IMR-90 (cell line): Measurements from ENCODE around the gene DNMT3A. TPM values are rescaled to one million over a fixed set of nuclear protein-coding genes. Genes with fewer than 3 reads are reported as not detected.

Experiments used
- ATAC-seq: fragments of 200-7000 bp; cut with Tn5 transposase; 2 replicates; pipeline ENCODE4 v1.9.1; 2020; ENCODE audit warnings: low read depth, mild to moderate bottlenecking, moderate library complexity
- BruUV-seq: library from RNA; stranded (reverse); fragments of 400-500 nt; replicated peaks from 2 replicates; lab custom pipeline; 2021; lab: Mats Ljungman, UMichigan
- CTCF ChIA-PET: fragments of 300-600 bp; formaldehyde crosslinking; extraction: SDS; loops from one replicate; lab custom pipeline; 2021; ENCODE audit warnings: antibody characterized with exemption; lab: Yijun Ruan, JAX
- POLR2A ChIA-PET: fragments of 300-600 bp; sonication (Branson Sonifier 250); formaldehyde crosslinking; loops from one replicate; lab custom pipeline; 2022; ENCODE audit warnings: antibody characterized with exemption; ENCODE audit not compliant: unreplicated experiment; lab: Charles Lee
- DNase-seq: peaks from one replicate; pipeline ENCODE4 v3.0.0; 2013
- H2AFZ ChIP-seq: replicated peaks from 2 replicates; pipeline ENCODE3; 2013; ENCODE audit warnings: low read length, mild to moderate bottlenecking; ENCODE audit not compliant: poor library complexity
- H2AK5ac ChIP-seq: 2 replicates; pipeline ENCODE4 v1.6.1; 2013; ENCODE audit warnings: low read depth, low read length, inconsistent platforms
- H2AK9ac ChIP-seq: replicated peaks from 2 replicates; pipeline ENCODE3; 2013; ENCODE audit warnings: mild to moderate bottlenecking, low read depth, low read length, moderate library complexity; ENCODE audit not compliant: poor library complexity
- H2BK120ac ChIP-seq: 2 replicates; pipeline ENCODE4 v1.6.1; 2013; ENCODE audit warnings: low read depth, low read length, inconsistent platforms
- H2BK15ac ChIP-seq: 3 replicates; pipeline ENCODE4 v1.6.1; 2013; ENCODE audit warnings: low read depth, low read length, inconsistent platforms
- H2BK20ac ChIP-seq: 2 replicates; pipeline ENCODE4 v1.6.1; 2013; ENCODE audit warnings: low read depth, mild to moderate bottlenecking, inconsistent platforms, low read length, moderate library complexity
- H2BK5ac ChIP-seq: 2 replicates; pipeline ENCODE4 v1.6.1; 2013; ENCODE audit warnings: mild to moderate bottlenecking, low read depth, low read length, inconsistent platforms; ENCODE audit not compliant: poor library complexity, severe bottlenecking
- H3K14ac ChIP-seq: replicated peaks from 2 replicates; pipeline ENCODE4 v1.6.1; 2013; ENCODE audit warnings: low read depth, low read length, inconsistent platforms
- H3K18ac ChIP-seq: 2 replicates; pipeline ENCODE4 v1.6.1; 2013; ENCODE audit warnings: low read depth, low read length, control low read depth
- H3K23ac ChIP-seq: 2 replicates; pipeline ENCODE4 v1.6.1; 2013; ENCODE audit warnings: low read depth, low read length, inconsistent platforms
- H3K27ac ChIP-seq: 2 replicates; pipeline ENCODE4 v1.5.1; 2013; ENCODE audit warnings: mild to moderate bottlenecking, control low read depth, low read length; ENCODE audit not compliant: insufficient read depth
- H3K27me3 ChIP-seq: 2 replicates; pipeline ENCODE4 v1.6.1; 2013; ENCODE audit warnings: low read length; ENCODE audit not compliant: control insufficient read depth, insufficient read depth
- H3K36me3 ChIP-seq: 2 replicates; pipeline ENCODE4 v1.6.1; 2013; ENCODE audit warnings: low read length, mixed read lengths; ENCODE audit not compliant: control insufficient read depth, insufficient read depth
- H3K4ac ChIP-seq: 2 replicates; pipeline ENCODE4 v1.6.1; 2013; ENCODE audit warnings: low read depth, low read length, inconsistent platforms
- H3K4me1 ChIP-seq: 2 replicates; pipeline ENCODE4 v1.6.1; 2013; ENCODE audit warnings: low read length, mixed read lengths; ENCODE audit not compliant: control insufficient read depth, insufficient read depth
- H3K4me2 ChIP-seq: 2 replicates; pipeline ENCODE4 v1.6.1; 2013; ENCODE audit warnings: low read depth, mild to moderate bottlenecking, control low read depth, low read length, moderate library complexity
- H3K4me3 ChIP-seq: 2 replicates; pipeline ENCODE4 v1.5.1; 2013; ENCODE audit warnings: low read depth, mild to moderate bottlenecking, control low read depth, low read length, moderate library complexity; ENCODE audit not compliant: insufficient read depth
- H3K56ac ChIP-seq: 2 replicates; pipeline ENCODE4 v1.6.1; 2013; ENCODE audit warnings: low read length, inconsistent platforms; ENCODE audit not compliant: insufficient read depth; ENCODE audit errors: extremely low read depth
- H3K79me1 ChIP-seq, 2 experiments: 2 replicates each; pipeline ENCODE4 v1.6.1; 2013; ENCODE audit warnings: low read length in 2 of 2, inconsistent platforms in 1 of 2, low read depth in 1 of 2
- H3K9ac ChIP-seq: 2 replicates; pipeline ENCODE4 v1.6.1; 2013; ENCODE audit warnings: low read depth, low read length, control low read depth
- H3K9me1 ChIP-seq: 2 replicates; pipeline ENCODE4 v1.6.1; 2013; ENCODE audit warnings: low read length, inconsistent platforms; ENCODE audit not compliant: insufficient read depth
- H3K9me3 ChIP-seq: 2 replicates; pipeline ENCODE4 v1.6.1; 2013; ENCODE audit warnings: low read length; ENCODE audit not compliant: control insufficient read depth, insufficient read depth
- H4K20me1 ChIP-seq: 2 replicates; pipeline ENCODE4 v1.6.1; 2013; ENCODE audit warnings: low read length, inconsistent platforms; ENCODE audit not compliant: insufficient read depth
- H4K5ac ChIP-seq: 2 replicates; pipeline ENCODE4 v1.6.1; 2013; ENCODE audit warnings: mild to moderate bottlenecking, low read depth, low read length, control low read depth
- H4K8ac ChIP-seq, 2 experiments: 2 replicates each; pipeline ENCODE4 v1.6.1; 2013; ENCODE audit warnings: low read depth in 2 of 2, low read length in 2 of 2, control low read depth in 1 of 2, inconsistent platforms in 1 of 2
- H4K91ac ChIP-seq: 2 replicates; pipeline ENCODE4 v1.6.1; 2013; ENCODE audit warnings: low read depth, low read length, inconsistent platforms; ENCODE audit not compliant: insufficient read depth
- BHLHE40 ChIP-seq: fragments of 150-350 bp; IDR thresholded peaks from 2 replicates; pipeline ENCODE4 v1.6.1; 2016; ENCODE audit warnings: mild to moderate bottlenecking, low read depth, low read length
- FOS ChIP-seq: fragments of 150-350 bp; IDR thresholded peaks from 2 replicates; pipeline ENCODE4 v1.6.1; 2016; ENCODE audit warnings: low read depth, low read length
- MAFK ChIP-seq: IDR thresholded peaks from 2 replicates; pipeline ENCODE4 v1.6.1; 2012; ENCODE audit warnings: low read depth, low read length, improper control_type of control experiment
- MAZ ChIP-seq: IDR thresholded peaks from 2 replicates; pipeline ENCODE4 v1.6.1; 2012; ENCODE audit warnings: low read depth, mild to moderate bottlenecking, low read length, improper control_type of control experiment, moderate library complexity, borderline replicate concordance
- MXI1 ChIP-seq: IDR thresholded peaks from 2 replicates; pipeline ENCODE4 v1.6.1; 2012; ENCODE audit warnings: low read depth, mild to moderate bottlenecking, low read length, moderate library complexity, borderline replicate concordance
- NFE2L2 ChIP-seq: fragments of 150-350 bp; IDR thresholded peaks from 2 replicates; pipeline ENCODE4 v1.6.1; 2016; ENCODE audit warnings: low read depth, mild to moderate bottlenecking, low read length
- POLR2A ChIP-seq: IDR thresholded peaks from 2 replicates; pipeline ENCODE4 v1.6.1; 2012; ENCODE audit warnings: mild to moderate bottlenecking, low read depth, low read length
- RAD21 ChIP-seq: IDR thresholded peaks from 2 replicates; pipeline ENCODE4 v1.6.1; 2012; ENCODE audit warnings: low read length, improper control_type of control experiment
- RCOR1 ChIP-seq: IDR thresholded peaks from 2 replicates; pipeline ENCODE4 v1.6.1; 2012; ENCODE audit warnings: mild to moderate bottlenecking, low read length, improper control_type of control experiment; ENCODE audit not compliant: insufficient replicate concordance
- RFX5 ChIP-seq: IDR thresholded peaks from 2 replicates; pipeline ENCODE4 v1.8.0; 2012; ENCODE audit warnings: low read depth, mild to moderate bottlenecking, low read length, moderate library complexity
- SMC3 ChIP-seq: fragments of 150-350 bp; IDR thresholded peaks from 2 replicates; pipeline ENCODE4 v1.6.1; 2016; ENCODE audit warnings: low read depth, mild to moderate bottlenecking, antibody characterized with exemption, low read length, moderate library complexity
- WGBS, 2 experiments: methylation state at CpG; one replicate each; pipeline versions ENCODE4 v1.1.5 to v1.1.7; 2013; ENCODE audit warnings: missing lambda C conversion rate in 2 of 2; ENCODE audit not compliant: insufficient read length in 1 of 2; ENCODE audit errors: extremely low coverage in 2 of 2; 5-methylcytosine and 5-hydroxymethylcytosine counted together
- dilution Hi-C: fragments of 300-500 bp; cut with HindIII; formaldehyde crosslinking; loops from one replicate; pipeline ENCODE4 v1.14.3; 2018; ENCODE audit warnings: low sequenced_read_pairs; ENCODE audit not compliant: unreplicated experiment
- in situ Hi-C: fragments of 300-500 bp; cut with MboI; formaldehyde crosslinking; loops from 3 replicates; pipeline ENCODE4 v1.14.3; 2019; ENCODE audit warnings: low sequenced_read_pairs, inconsistent platforms, mixed read lengths
- intact Hi-C: fragments of 100-400 bp; cut with micrococcal nuclease; formaldehyde crosslinking; loops from 2 replicates; pipeline ENCODE4 v1.10.0; 2022
- polyA plus RNA-seq, 3 experiments: library from polyadenylated mRNA; depleted of rRNA; stranded (reverse); fragments of >200 nt; gene quantifications; 2 replicates each; pipeline ENCODE4 v1.2.3, GENCODE V29; 2012; ENCODE audit warnings: low replicate concordance in 1 of 3
- total RNA-seq: library from RNA; depleted of rRNA; stranded (reverse); fragments of >200 nt; gene quantifications from 2 replicates; pipeline ENCODE4 v1.2.3, GENCODE V29; 2012
- TF ChIP-seq, protein P1 (sequence below): fragments of 150-350 bp; IDR thresholded peaks from 2 replicates; pipeline ENCODE4 v1.6.1; 2016; ENCODE audit warnings: low read depth, mild to moderate bottlenecking, low read length, moderate library complexity, borderline replicate concordance
- TF ChIP-seq, protein P2 (sequence below): fragments of 150-350 bp; IDR thresholded peaks from 2 replicates; pipeline ENCODE4 v1.6.1; 2017; ENCODE audit warnings: mild to moderate bottlenecking, antibody characterized with exemption, low read length, low read depth
- TF ChIP-seq, protein P3 (sequence below): conservative IDR thresholded peaks from 2 replicates; pipeline ENCODE4 v1.5.1; 2012; ENCODE audit warnings: mild to moderate bottlenecking, low read depth, low read length, improper control_type of control experiment

DNMT3A gene
- total and polyA plus RNA-seq, 2 of the 4 experiments (the other 2 are of a cell fraction) = 4.4 to 9.7 TPM

DNA sequence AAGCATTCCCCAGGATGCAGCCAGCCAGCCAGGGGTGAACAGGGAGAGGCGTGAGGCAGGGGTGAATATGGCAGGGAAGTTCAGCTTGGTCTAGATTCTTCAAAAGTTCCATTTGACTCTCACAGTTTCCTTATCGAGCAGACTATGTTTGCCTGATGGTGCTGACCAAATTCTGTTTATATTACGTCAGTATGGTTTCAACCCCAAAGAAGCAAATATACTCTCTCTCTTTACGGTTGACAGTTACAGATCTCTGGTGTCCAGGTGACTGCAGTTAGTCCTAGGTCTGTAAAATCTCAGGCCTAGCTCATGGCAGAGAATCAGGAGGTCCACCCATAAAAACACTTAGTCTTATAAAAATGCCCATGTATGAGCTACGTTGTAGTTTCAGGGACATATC is 38.3 kb upstream of the DNMT3A start:
- WGBS, 2 experiments = 100% methylated on average over 1 of the region's 5 CpGs; no CpG with 5 or more reads in 1 of the 2 experiments
- ATAC-seq (no peak), DNase-seq (no peak)
- Histone ChIP-seq H2BK20ac (no peak overlapping the region), H2AFZ (no peak overlapping the region), H2BK15ac (no peak overlapping the region), H3K4me2 (no peak overlapping the region), H3K9me1 (peaks cover 16% of the 10 kb centered on the region), H3K4me1 (peaks cover 8% of the 10 kb centered on the region), H2AK9ac (no peak overlapping the region), H3K18ac (no peak overlapping the region), H3K27me3 (no peaks in the 10 kb centered on the region), H3K9ac (no peak overlapping the region), H2BK5ac (no peak overlapping the region), H3K36me3 (no peaks in the 10 kb centered on the region), H3K23ac (no peak overlapping the region), H3K56ac (no peak overlapping the region), H3K27ac (no peak overlapping the region), H3K14ac (no peak overlapping the region), H4K8ac (no peak overlapping the region), H2BK120ac (no peak overlapping the region), H3K4me3 (no peak overlapping the region), H2AK5ac (no peak overlapping the region), H3K4ac (no peak overlapping the region), H4K91ac (no peak overlapping the region), H4K20me1 (no peaks in the 10 kb centered on the region), H4K5ac (no peak overlapping the region), H3K9me3 (no peaks in the 10 kb centered on the region), H3K79me1 (no peaks in the 10 kb centered on the region)
- dilution Hi-C loops = no loop called here
- in situ Hi-C loops = no loop called here
- BruUV-seq = no TSS peak
- TF ChIP-seq SMC3 (no peak), RAD21 (no peak), MAFK (no peak), RCOR1 (no peak), RFX5 (no peak), FOS (no peak), POLR2A (no peak), MXI1 (no peak), NFE2L2 (no peak), BHLHE40 (no peak), MAZ (no peak)
- TF ChIP-seq, protein P1, sequence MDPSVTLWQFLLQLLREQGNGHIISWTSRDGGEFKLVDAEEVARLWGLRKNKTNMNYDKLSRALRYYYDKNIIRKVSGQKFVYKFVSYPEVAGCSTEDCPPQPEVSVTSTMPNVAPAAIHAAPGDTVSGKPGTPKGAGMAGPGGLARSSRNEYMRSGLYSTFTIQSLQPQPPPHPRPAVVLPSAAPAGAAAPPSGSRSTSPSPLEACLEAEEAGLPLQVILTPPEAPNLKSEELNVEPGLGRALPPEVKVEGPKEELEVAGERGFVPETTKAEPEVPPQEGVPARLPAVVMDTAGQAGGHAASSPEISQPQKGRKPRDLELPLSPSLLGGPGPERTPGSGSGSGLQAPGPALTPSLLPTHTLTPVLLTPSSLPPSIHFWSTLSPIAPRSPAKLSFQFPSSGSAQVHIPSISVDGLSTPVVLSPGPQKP = no peak
- TF ChIP-seq, protein P2, sequence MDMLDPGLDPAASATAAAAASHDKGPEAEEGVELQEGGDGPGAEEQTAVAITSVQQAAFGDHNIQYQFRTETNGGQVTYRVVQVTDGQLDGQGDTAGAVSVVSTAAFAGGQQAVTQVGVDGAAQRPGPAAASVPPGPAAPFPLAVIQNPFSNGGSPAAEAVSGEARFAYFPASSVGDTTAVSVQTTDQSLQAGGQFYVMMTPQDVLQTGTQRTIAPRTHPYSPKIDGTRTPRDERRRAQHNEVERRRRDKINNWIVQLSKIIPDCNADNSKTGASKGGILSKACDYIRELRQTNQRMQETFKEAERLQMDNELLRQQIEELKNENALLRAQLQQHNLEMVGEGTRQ = no peak
- TF ChIP-seq, protein P3, sequence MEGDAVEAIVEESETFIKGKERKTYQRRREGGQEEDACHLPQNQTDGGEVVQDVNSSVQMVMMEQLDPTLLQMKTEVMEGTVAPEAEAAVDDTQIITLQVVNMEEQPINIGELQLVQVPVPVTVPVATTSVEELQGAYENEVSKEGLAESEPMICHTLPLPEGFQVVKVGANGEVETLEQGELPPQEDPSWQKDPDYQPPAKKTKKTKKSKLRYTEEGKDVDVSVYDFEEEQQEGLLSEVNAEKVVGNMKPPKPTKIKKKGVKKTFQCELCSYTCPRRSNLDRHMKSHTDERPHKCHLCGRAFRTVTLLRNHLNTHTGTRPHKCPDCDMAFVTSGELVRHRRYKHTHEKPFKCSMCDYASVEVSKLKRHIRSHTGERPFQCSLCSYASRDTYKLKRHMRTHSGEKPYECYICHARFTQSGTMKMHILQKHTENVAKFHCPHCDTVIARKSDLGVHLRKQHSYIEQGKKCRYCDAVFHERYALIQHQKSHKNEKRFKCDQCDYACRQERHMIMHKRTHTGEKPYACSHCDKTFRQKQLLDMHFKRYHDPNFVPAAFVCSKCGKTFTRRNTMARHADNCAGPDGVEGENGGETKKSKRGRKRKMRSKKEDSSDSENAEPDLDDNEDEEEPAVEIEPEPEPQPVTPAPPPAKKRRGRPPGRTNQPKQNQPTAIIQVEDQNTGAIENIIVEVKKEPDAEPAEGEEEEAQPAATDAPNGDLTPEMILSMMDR = no peak
- CTCF ChIA-PET = interaction anchor here (1.2 kb wide), 1 partner anchor 18 kb away, joined by 3 read pairs; no protein-coding TSS in a partner anchor
- POLR2A ChIA-PET = no interaction called here
- intact Hi-C loops = no loop called here
